ENCODE data around the gene SLC2A5.
"Not testable (repeated sequence)": the region's sequence is repeated elsewhere in the genome, so short reads cannot be mapped to it uniquely, and the experiment has no call there.

SLC2A5 gene

DNA sequence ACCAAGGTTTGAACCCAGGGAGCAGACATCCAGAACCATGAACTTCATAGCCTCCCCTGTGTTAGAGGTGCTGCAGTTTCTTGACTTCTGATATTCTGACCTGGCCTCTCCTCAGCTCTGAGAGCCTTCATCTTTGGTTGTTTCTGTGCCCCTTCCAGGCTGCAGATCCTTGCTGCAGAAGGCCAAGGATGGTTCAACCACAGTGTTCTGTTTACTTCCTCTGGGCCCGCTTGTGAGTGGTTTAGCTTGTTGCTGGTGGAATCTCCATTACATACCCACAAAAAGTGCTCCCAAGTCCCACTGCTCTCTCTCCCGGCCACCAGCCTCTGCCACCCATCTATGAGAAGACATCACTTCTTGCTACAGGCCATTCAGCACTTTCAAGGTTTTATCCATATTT lies 34.2 kb downstream of the SLC2A5 start:
- DNase-seq (ENCODE audit: low spot score): no peak

DNA sequence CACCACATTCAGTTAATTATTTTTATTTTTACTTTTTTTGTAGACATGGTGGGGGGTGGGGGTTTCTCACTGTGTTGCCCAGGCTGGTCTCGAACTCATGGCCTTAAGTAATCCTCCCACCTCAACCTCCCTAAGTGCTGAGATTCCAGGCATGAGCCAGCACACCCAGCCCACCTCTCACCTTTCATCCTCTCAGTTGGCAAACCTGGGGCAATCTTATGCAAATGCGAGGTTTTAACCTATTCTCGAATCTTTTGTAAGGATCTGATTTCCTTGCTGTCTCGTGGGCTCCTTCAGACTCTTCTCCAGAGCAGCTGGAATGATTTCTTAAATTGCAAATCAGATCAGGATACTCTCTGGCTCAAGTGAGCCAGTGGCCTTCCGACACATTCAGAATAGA lies 36.1 kb downstream of the SLC2A5 start:
- DNase-seq (ENCODE audit: low spot score): no peak

DNA sequence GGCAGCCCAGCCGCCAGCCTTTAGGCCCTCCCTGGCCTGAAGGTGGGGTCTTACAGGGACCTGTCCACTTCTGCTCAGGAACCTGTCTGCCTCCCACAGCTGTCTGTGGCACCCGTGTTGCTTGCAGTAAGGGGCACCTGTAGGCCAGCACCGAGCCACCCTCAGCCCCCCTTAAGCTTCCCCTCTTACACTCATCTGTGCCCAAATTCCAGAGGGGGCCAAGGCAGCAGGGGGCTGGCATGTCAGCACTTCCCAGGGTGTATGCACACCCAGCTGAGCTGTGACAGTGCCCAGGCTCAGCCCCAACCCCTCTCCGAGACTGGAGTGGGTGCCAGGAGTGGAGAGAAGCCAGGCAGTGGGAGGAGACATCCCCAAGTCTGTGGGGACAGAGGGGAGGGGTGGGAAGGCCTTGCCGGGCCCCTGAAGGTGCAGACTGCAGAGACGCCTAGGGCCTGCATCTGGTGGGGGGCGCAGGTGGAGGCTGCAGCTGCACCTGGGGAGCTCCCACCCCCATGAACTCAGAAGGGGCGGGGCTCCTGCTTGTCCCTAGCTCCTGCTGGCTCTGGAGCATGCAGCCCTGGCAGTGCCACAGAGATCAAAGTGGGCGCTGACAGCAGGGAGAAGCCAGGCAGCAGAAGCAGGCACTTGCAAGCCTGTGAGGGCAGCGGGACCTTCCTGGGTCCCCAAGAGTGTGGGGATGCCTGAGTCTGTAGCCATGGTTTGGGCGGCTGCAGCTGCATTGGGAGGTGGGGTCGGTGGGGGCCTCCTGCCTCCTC lies 37.8 kb downstream of the SLC2A5 start:
- no peak for DNase-seq (ENCODE audit: low spot score)

DNA sequence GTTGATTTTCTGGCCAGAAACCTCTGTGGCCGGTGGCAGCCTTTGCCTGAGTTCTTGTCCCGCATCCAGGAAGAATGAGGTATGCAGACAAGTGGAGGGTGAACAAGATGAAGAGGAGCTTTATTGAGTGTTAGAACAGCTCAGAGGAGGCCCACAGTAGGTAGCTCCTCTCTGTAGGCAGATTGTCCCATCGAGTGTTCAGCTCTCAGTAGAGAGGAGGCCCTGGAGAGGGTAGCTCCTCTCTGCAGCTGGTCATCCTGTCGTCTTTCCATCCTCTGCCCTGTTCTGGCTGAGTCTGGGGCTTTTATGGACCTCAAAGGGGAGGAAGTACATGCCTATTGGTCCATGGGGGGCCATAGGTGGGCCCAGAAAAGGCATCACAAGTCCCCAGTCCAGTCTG lies 38.4 kb downstream of the SLC2A5 start:
- not testable (repeated sequence) for DNase-seq (ENCODE audit: low spot score)

DNA sequence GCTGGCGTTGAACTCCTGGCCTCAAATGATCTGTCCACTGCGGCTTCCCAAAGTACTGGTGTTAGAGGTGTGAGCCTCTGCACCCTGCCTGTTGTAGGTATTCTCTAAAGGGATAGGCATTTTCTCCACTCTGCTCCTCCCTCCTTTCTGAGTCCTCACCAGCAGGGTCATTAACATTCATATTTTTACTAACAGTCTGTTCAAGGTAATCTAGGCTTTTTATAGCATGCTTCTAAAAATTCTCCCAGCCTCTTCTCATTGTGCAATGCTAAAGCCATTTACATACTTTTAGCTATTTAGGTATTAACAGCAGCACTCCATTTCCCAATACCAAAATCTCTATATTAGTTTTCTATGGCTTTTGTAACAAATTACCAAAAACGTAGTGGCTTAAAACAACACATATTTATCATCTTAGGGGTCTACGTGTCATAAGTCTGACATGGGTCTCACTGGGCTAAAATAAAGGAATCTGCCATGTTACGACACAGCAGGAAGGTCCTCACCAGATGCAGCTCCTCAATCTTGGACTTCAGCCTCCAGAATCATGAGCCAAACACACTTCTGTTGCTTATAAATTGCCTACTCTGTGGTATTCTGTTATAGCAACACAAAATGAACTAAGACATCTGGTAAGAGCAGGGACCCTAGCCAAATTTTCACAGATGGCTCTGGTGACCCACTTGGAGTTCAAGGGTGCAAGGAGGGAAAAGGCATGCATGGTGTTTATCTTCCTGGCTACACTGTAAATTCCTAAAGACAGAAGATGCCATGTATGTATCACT lies 40.3 kb downstream of the SLC2A5 start:
- DNase-seq (ENCODE audit: low spot score): no peak

- no peak for DNase-seq (ENCODE audit: low spot score)
These were observed 42.1 kb downstream of the SLC2A5 start for GRCh38 chr1:9027307-9027706.

DNA sequence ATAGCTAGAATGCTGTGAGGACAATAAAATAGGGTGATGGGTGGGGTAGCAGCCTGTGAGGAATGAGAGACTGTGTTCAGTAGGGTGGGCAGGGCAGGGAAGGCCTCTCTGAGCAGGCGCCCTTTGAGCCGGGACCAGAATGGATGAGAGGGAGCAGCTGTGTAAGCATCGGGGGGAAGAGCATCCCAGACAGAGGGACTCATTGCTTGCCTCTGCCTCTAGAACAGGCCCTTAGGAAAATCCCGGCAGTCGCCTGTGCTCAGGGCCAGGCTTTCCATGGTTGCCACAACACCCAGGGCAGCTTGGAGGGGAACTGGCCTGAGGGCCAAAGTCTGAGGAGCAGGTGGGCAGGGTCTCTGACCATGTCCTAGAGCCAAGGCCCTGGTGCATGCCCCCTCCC lies 44.0 kb downstream of the SLC2A5 start:
- DNase-seq (ENCODE audit: low spot score): no peak

DNA sequence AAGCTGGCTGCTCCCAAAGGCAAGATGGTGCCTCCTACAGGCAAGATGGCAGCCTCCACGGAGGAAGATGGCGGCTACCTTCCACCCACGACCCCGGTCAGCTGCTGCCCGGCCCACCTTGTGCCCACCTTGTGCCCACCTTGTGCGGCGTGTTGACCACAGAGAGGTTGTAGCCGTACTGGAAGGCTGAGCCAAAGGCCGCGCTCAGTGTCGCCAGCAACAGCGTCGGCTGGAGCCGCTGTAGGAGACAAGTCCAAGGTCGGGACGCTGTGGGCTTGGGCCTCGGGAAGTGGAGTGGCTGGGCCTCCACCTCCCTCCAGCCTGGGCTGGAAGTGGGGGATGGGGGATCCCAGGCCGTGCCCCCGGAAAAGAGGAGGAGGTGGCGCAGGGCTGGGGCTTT lies 44.6 kb downstream of the SLC2A5 start:
- no peak for DNase-seq (ENCODE audit: low spot score)

GRCh38 chr1:9022773-9023172 lies 46.7 kb downstream of the SLC2A5 start:
- no peak for DNase-seq (ENCODE audit: low spot score)

- DNase-seq (ENCODE audit: low spot score): not testable (repeated sequence)
These were observed 47.3 kb downstream of the SLC2A5 start for GRCh38 chr1:9022026-9022738.

GRCh38 chr1:9020305-9020704 lies 49.1 kb downstream of the SLC2A5 start:
- no peak for DNase-seq (ENCODE audit: low spot score)

DNA sequence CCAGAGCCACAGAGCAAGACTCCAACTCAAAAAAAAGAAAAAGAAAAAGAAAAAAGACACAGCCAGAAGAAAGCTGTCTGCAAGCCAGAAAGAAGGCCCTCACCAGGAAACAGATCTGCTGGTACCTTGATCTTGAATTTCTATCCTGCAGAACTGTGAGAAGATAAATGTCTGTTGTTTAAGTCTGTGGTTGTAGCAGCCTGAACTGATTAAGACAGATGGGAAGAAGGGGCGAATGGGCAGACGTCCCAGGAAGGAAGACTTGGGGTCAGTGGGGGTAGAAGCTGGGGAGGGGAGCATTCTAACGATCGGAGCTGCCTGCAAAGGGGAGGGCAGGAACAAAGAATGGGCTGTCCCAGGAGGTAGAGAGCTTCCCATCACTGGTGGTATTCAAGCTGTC lies 49.5 kb downstream of the SLC2A5 start:
- DNase-seq (ENCODE audit: low spot score): no peak

- DNase-seq (ENCODE audit: low spot score): no peak
These were observed 51.1 kb downstream of the SLC2A5 start for GRCh38 chr1:9018333-9018732.

- no peak for DNase-seq (ENCODE audit: low spot score)
These were observed 53.0 kb downstream of the SLC2A5 start for GRCh38 chr1:9016455-9016854.

GRCh38 chr1:9014475-9015375 lies 54.7 kb downstream of the SLC2A5 start:
- DNase-seq (ENCODE audit: low spot score): no peak

DNA sequence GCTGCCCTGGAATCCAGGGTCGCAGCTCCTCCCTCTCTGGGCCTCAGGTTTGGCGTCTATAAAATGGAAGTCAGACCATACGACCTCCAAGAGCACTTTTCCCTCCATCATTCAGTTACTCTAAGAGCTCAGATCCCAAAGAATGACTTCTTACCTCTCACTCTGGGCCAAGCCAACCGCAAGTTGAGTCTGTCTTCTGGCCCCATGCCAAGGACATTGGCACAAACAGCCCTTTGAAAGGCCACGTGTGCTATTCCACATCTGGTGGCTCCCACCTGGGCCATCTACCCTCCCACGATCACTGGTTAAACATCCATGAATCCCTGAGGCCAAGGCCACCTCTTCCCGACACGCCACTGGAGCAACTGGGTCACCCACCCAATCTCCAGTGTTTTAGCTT lies 55.6 kb downstream of the SLC2A5 start:
- DNase-seq (ENCODE audit: low spot score): no peak

GRCh38 chr1:9010781-9011323 lies 58.6 kb downstream of the SLC2A5 start:
- no peak for DNase-seq (ENCODE audit: low spot score)

- peak; percentile 65 for DNase-seq (ENCODE audit: low spot score)
These were observed 59.7 kb downstream of the SLC2A5 start for GRCh38 chr1:9009438-9010370.

- DNase-seq (ENCODE audit: low spot score): no peak
These were observed 61.2 kb downstream of the SLC2A5 start for GRCh38 chr1:9008236-9008635.

DNA sequence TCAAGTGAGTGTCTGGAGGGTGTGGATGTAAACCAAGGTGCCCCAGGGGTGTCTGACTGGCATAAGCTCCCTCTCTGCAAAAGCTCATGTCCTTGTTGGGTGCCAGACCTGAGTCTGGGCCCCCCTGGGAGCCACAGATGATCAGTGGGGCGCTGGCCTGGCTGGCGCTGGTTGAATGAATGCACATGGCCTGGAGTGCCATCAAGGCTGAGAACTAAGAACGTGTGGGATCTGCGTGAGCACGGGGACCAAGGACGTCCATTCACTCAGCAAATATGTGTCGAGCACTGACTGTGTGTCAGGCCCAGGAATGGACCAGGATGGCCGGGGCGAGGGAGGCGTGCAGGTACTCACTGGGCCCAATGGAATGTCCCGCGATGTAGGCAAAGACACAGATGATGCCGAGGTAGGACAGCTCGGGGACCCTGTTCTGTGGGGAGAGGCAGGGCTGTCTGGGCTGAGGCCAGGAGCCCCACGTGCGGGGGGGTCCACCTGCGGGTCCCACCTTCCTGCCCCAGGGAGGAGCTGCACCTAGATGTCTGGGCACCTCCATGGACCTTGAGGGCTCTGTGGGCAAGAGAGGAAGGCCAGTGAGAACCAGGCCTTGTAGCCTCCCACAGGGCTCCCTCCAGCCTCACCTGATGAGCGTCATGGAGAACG lies 62.3 kb downstream of the SLC2A5 start:
- DNase-seq (ENCODE audit: low spot score): no peak
